Endometrial microvascular endothelial cells (primary cell): Measurements from ENCODE around the gene PPFIA2. TPM values are rescaled to one million over a fixed set of nuclear protein-coding genes. Genes with fewer than 3 reads are reported as not detected.
"Not testable (repeated sequence)": the region's sequence is repeated elsewhere in the genome, so short reads cannot be mapped to it uniquely, and the experiment has no call there.

Source experiments
- in situ Hi-C: cut with HindIII; loops from 2 replicates; pipeline ENCODE4 v1.10.0; 2017; ENCODE audit warnings: low sequenced_read_pairs, low pct_unique_long_range_greater_than_20kb; ENCODE audit errors: inconsistent ontology term
- total RNA-seq: library from RNA; depleted of rRNA; stranded (reverse); fragments of >200 nt; gene quantifications from one replicate; pipeline ENCODE4 v1.2.3, GENCODE V29; 2015; ENCODE audit errors: inconsistent ontology term

The PPFIA2 gene
- total RNA-seq, 1 donor from 2014 or later: not detected

GRCh38 chr12:81253360-81253759 is 505.8 kb downstream of the PPFIA2 start:
- in situ Hi-C loops: no loop called here

- in situ Hi-C loops: no loop called here
These were observed 506.9 kb downstream of the PPFIA2 start for GRCh38 chr12:81252228-81252627.

DNA sequence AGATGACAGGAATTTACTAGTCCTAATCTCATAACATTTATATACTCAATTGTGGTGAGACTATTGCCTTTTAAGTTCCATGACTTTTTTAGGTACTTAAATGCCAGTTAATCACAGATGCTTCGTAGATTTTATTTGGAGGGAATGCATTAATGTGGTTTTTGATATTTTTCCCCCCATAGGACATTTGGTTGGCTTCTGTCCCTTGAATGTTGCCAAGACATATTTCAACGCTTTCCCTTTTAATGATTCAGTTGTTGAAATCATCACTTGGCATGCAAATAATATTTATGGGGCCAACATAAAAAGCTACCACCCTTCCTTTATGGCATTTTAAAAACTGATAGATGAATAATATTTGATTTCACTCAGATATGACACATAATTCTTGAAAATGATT is 509.2 kb downstream of the PPFIA2 start:
- in situ Hi-C loops: no loop called here

GRCh38 chr12:81245907-81246570 is 513.1 kb downstream of the PPFIA2 start:
- in situ Hi-C loops: no loop called here

GRCh38 chr12:81245458-81245857 is 513.7 kb downstream of the PPFIA2 start:
- in situ Hi-C loops: no loop called here

- in situ Hi-C loops: no loop called here
These were observed 527.4 kb downstream of the PPFIA2 start for GRCh38 chr12:81231574-81232368.

GRCh38 chr12:81229759-81230158 is 529.4 kb downstream of the PPFIA2 start:
- in situ Hi-C loops: no loop called here

DNA sequence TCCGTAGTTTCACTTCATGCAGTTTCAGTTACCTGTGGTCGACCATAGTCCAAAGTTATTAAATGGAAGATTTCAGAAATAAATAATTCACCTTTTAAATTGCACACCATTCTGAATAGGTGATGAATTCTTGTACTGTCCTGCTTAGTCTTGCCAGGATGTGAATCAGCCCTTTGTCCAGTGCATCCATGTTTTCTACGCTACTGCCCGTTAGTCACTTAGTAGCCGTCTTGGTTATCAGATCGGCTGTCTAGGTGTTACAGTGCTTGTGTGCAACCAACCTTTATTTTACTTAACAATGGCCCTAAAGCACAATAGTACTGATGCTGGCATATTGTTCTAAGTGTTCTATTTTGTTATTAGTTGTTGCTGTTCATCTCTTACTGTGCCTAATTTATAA is 534.5 kb downstream of the PPFIA2 start:
- in situ Hi-C loops: no loop called here

GRCh38 chr12:81222846-81223592 is 536.1 kb downstream of the PPFIA2 start:
- in situ Hi-C loops: no loop called here

DNA sequence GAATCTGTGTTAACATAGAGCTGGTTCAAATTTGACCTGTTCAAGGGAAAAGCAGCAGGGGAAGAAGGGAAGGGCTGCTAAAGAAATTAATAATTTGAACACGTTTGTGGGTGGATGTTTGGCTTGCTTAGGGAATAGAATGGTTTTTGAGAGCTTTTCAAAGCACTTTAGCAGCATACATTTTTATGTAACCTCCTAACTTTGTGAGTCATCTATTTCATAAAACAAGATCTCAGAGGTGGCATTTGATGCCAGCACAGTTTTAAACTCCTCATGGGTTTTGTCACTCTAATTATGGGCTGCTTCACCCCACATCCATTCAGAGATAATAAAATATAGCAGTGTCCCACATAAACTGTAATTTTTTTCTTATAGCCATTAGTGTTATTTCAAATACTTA is 537.5 kb downstream of the PPFIA2 start:
- in situ Hi-C loops: no loop called here

GRCh38 chr12:81216739-81217138 is 542.4 kb downstream of the PPFIA2 start:
- in situ Hi-C loops: no loop called here

- in situ Hi-C loops: no loop called here
These were observed 546.0 kb downstream of the PPFIA2 start for GRCh38 chr12:81212996-81213696.

DNA sequence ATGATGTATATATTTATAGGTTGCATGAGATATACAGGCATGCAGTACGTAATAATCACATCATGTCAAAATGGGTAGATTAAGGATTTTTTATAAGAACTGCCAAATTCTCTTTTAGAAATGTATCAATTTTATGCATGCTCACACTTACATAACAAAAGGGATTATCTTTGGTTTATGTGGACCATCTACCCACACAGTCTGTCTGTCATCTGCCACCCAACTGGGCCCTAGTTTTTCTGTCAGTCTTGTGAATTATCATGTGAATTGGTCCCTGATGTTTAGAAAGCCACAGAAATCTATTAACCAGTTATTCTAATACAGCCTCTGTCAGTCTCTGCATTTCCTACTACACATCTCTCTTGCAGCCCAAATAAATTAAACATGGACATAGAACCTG is 547.8 kb downstream of the PPFIA2 start:
- in situ Hi-C loops: no loop called here

- in situ Hi-C loops: not testable (repeated sequence)
These were observed 549.4 kb downstream of the PPFIA2 start for GRCh38 chr12:81209772-81210225.

- in situ Hi-C loops: no loop called here
These were observed 550.1 kb downstream of the PPFIA2 start for GRCh38 chr12:81209012-81209411.

DNA sequence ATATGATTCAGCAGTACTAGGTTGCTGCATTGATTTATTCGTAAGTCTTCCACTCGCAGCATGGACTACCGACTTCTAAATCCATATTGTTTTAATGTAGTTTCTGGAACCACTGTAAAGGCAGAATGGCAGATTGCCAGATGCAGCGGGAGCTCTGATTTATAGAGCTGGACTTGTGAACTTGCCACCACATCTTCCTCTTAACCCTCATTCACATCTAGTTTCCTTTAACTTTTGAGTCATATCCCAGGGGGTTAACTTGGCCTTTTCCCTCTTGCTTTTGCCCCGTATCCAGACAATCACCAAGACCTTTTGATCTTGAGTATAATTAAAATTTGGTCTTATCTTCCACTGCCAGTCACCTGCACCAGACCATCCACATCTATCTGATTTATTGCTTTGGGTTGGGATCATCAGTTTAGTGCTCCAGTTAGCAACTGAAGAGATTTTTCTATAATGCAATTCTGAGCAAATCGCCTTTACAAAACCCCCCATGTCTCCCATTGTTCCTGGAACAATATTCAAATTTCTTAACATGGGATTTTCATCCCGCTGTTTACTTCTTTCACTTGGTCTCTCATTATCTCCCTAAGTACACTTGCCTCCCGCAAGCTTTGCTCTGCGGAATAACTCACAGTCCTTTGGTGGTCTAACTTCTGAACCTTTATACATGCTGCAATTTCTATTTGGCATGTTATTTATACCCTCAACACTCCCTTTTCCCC is 550.8 kb downstream of the PPFIA2 start:
- in situ Hi-C loops: no loop called here
